Activated T-cell treated with anti-CD3 and anti-CD28 coated beads, Interleukin-2, amount 50 U/mL, for 72 hours (primary cell): ENCODE data around the gene EIF3L. TPM values are rescaled to one million over a fixed set of nuclear protein-coding genes. Genes with fewer than 3 reads are reported as not detected.

Experiments used
- ATAC-seq, 2 donors: fragments of 150-1000 bp; cut with Tn5 transposase; replicated peaks in 1 of 2; 2 replicates each; pipeline ENCODE4 v1.10.0; 2021; ENCODE audit warnings: moderate library complexity in 2 of 2, mild to moderate bottlenecking in 1 of 2
- DNase-seq, 2 donors: peaks; one replicate each; pipeline ENCODE4 v3.0.0; 2021 to 2022; ENCODE audit warnings: mixed read lengths in 1 of 2
- H3K27ac Mint-ChIP-seq: one replicate; pipeline ENCODE4 v1.8.0; 2022; ENCODE audit warnings: mild to moderate bottlenecking, moderate library complexity, mixed read lengths
- H3K27me3 Mint-ChIP-seq: one replicate; pipeline ENCODE4 v1.8.0; 2022; ENCODE audit warnings: low read depth, mixed read lengths
- H3K36me3 Mint-ChIP-seq, 2 donors: one replicate each; pipeline ENCODE4 v1.8.0; 2022; ENCODE audit warnings: mixed read lengths in 2 of 2, mild to moderate bottlenecking in 1 of 2; ENCODE audit not compliant: insufficient read depth in 2 of 2
- H3K4me1 Mint-ChIP-seq: one replicate; pipeline ENCODE4 v1.8.0; 2022; ENCODE audit warnings: low read depth, mixed read lengths
- H3K4me3 Mint-ChIP-seq, 2 donors: one replicate each; pipeline ENCODE4 v1.8.0; 2022; ENCODE audit warnings: mild to moderate bottlenecking in 2 of 2, mixed read lengths in 2 of 2, moderate library complexity in 2 of 2
- H3K9me3 Mint-ChIP-seq, 2 donors: one replicate each; pipeline ENCODE4 v1.8.0; 2022; ENCODE audit warnings: mixed read lengths in 2 of 2
- total RNA-seq, 2 donors: library from RNA; stranded (reverse); gene quantifications; one replicate each; pipeline ENCODE4 v1.2.3, GENCODE V29; 2022

EIF3L gene
- total RNA-seq, 2 donors from 2014 or later = 826 to 905 TPM

- no peak for DNase-seq
- no peak overlapping the region for H3K4me3 Mint-ChIP-seq
- no peak overlapping the region for H3K27ac Mint-ChIP-seq
Observed at GRCh38 chr22:37924386-37925065, 75.3 kb downstream of the EIF3L start.

GRCh38 chr22:37925330-37925729 lies 76.1 kb downstream of the EIF3L start:
- H3K36me3 Mint-ChIP-seq = peaks cover 0 to 2% of the 10 kb centered on the region in 2 donors
- peaks cover under 1% of the 10 kb centered on the region for H3K4me1 Mint-ChIP-seq
- H3K27ac Mint-ChIP-seq = no peak overlapping the region
- ATAC-seq = no peak
- DNase-seq = no peak
- no peak overlapping the region for H3K4me3 Mint-ChIP-seq
- no peaks in the 10 kb centered on the region for H3K9me3 Mint-ChIP-seq
- no peaks in the 10 kb centered on the region for H3K27me3 Mint-ChIP-seq

More at GRCh38 chr22:37924386-37925065, 75.3 kb downstream of the EIF3L start:
- peaks cover 6% of the 10 kb centered on the region for H3K4me1 Mint-ChIP-seq
- no peaks in the 10 kb centered on the region for H3K27me3 Mint-ChIP-seq
- ATAC-seq = no peak
- H3K9me3 Mint-ChIP-seq = no peaks in the 10 kb centered on the region
- peaks cover 0 to 2% of the 10 kb centered on the region in 2 donors for H3K36me3 Mint-ChIP-seq

- DNase-seq (no peak), ATAC-seq (no peak)
- no peak overlapping the region for H3K27ac Mint-ChIP-seq
- no peaks in the 10 kb centered on the region for H3K9me3 Mint-ChIP-seq
- no peak overlapping the region for H3K4me3 Mint-ChIP-seq
- H3K4me1 Mint-ChIP-seq = no peaks in the 10 kb centered on the region
- no peaks in the 10 kb centered on the region for H3K27me3 Mint-ChIP-seq
- H3K36me3 Mint-ChIP-seq = peaks cover 0 to 2% of the 10 kb centered on the region in 2 donors
Observed at GRCh38 chr22:37925767-37926166, 76.5 kb downstream of the EIF3L start.

GRCh38 chr22:37926358-37926757 lies 77.1 kb downstream of the EIF3L start:
- Mint-ChIP-seq H3K27me3 (no peaks in the 10 kb centered on the region), H3K27ac (no peak overlapping the region), H3K36me3 (peaks cover 0 to 2% of the 10 kb centered on the region in 2 donors), H3K4me3 (no peak overlapping the region), H3K9me3 (no peaks in the 10 kb centered on the region), H3K4me1 (no peaks in the 10 kb centered on the region)
- ATAC-seq (no peak), DNase-seq (no peak)

- DNase-seq = no peak
- H3K36me3 Mint-ChIP-seq = peaks cover 0 to 2% of the 10 kb centered on the region in 2 donors
- no peaks in the 10 kb centered on the region for H3K4me1 Mint-ChIP-seq
- H3K4me3 Mint-ChIP-seq = no peak overlapping the region
- H3K27ac Mint-ChIP-seq = no peak overlapping the region
- H3K9me3 Mint-ChIP-seq = no peaks in the 10 kb centered on the region
- H3K27me3 Mint-ChIP-seq = no peaks in the 10 kb centered on the region
- no peak for ATAC-seq
Observed at GRCh38 chr22:37926771-37927636, 77.8 kb downstream of the EIF3L start.

- H3K4me3 Mint-ChIP-seq = no peak overlapping the region
- no peaks in the 10 kb centered on the region for H3K27me3 Mint-ChIP-seq
- no peaks in the 10 kb centered on the region for H3K4me1 Mint-ChIP-seq
- DNase-seq (no peak), ATAC-seq (no peak)
- H3K9me3 Mint-ChIP-seq = no peaks in the 10 kb centered on the region
- no peak overlapping the region for H3K27ac Mint-ChIP-seq
- peaks cover 0 to 2% of the 10 kb centered on the region in 2 donors for H3K36me3 Mint-ChIP-seq
Observed at GRCh38 chr22:37927637-37927936, 78.4 kb downstream of the EIF3L start.

- H3K4me3 Mint-ChIP-seq = no peak overlapping the region
- no peaks in the 10 kb centered on the region for H3K36me3 Mint-ChIP-seq
- no peaks in the 10 kb centered on the region for H3K27me3 Mint-ChIP-seq
- no peak for DNase-seq
- no peak overlapping the region for H3K27ac Mint-ChIP-seq
- no peak for ATAC-seq
- peaks cover 11% of the 10 kb centered on the region for H3K4me1 Mint-ChIP-seq
- H3K9me3 Mint-ChIP-seq = no peaks in the 10 kb centered on the region
Observed at GRCh38 chr22:37929390-37929789, 80.2 kb downstream of the EIF3L start.

- peaks cover 11% of the 10 kb centered on the region for H3K4me1 Mint-ChIP-seq
- H3K36me3 Mint-ChIP-seq = no peaks in the 10 kb centered on the region
- ATAC-seq = no peak
- no peak for DNase-seq
- H3K27me3 Mint-ChIP-seq = no peaks in the 10 kb centered on the region
- no peak overlapping the region for H3K27ac Mint-ChIP-seq
- no peaks in the 10 kb centered on the region for H3K9me3 Mint-ChIP-seq
- no peak overlapping the region for H3K4me3 Mint-ChIP-seq
Observed at GRCh38 chr22:37930270-37930951, 81.2 kb downstream of the EIF3L start.

- ATAC-seq (no peak), DNase-seq (no peak)
- Mint-ChIP-seq H3K4me3 (no peak overlapping the region), H3K27ac (no peak overlapping the region), H3K36me3 (no peaks in the 10 kb centered on the region), H3K27me3 (no peaks in the 10 kb centered on the region), H3K9me3 (no peaks in the 10 kb centered on the region), H3K4me1 (peaks cover 11% of the 10 kb centered on the region)
Observed at GRCh38 chr22:37930952-37931440, 81.8 kb downstream of the EIF3L start.

- no peak overlapping the region for H3K27ac Mint-ChIP-seq
- ATAC-seq (no peak), DNase-seq (no peak)
- H3K4me3 Mint-ChIP-seq = no peak overlapping the region
- peaks cover 11% of the 10 kb centered on the region for H3K4me1 Mint-ChIP-seq
- no peaks in the 10 kb centered on the region for H3K27me3 Mint-ChIP-seq
- H3K36me3 Mint-ChIP-seq = no peaks in the 10 kb centered on the region
- H3K9me3 Mint-ChIP-seq = no peaks in the 10 kb centered on the region
Observed at GRCh38 chr22:37931893-37932389, 82.7 kb downstream of the EIF3L start.

GRCh38 chr22:37932401-37932800 lies 83.2 kb downstream of the EIF3L start:
- H3K36me3 Mint-ChIP-seq = no peaks in the 10 kb centered on the region
- no peak overlapping the region for H3K4me3 Mint-ChIP-seq
- no peaks in the 10 kb centered on the region for H3K9me3 Mint-ChIP-seq
- ATAC-seq (no peak), DNase-seq (no peak)
- peaks cover 11% of the 10 kb centered on the region for H3K4me1 Mint-ChIP-seq
- H3K27me3 Mint-ChIP-seq = no peaks in the 10 kb centered on the region
- H3K27ac Mint-ChIP-seq = no peak overlapping the region

GRCh38 chr22:37932821-37933578 lies 83.8 kb downstream of the EIF3L start:
- Mint-ChIP-seq H3K27ac (no peak overlapping the region), H3K4me1 (peaks cover 11% of the 10 kb centered on the region), H3K4me3 (no peak overlapping the region), H3K36me3 (no peaks in the 10 kb centered on the region), H3K27me3 (no peaks in the 10 kb centered on the region), H3K9me3 (no peaks in the 10 kb centered on the region)
- ATAC-seq (no peak), DNase-seq (no peak)
